ENCODE data around the gene DLD. TPM values are rescaled to one million over a fixed set of nuclear protein-coding genes. Genes with fewer than 3 reads are reported as not detected.
A peak's percentile ranks its signal among the peaks of the same experiment; 100 is the strongest.

Gene DLD
- total and polyA plus RNA-seq, 3 donors from 2014 or later: 50.2 to 63.7 (median 57.3) TPM

DNA sequence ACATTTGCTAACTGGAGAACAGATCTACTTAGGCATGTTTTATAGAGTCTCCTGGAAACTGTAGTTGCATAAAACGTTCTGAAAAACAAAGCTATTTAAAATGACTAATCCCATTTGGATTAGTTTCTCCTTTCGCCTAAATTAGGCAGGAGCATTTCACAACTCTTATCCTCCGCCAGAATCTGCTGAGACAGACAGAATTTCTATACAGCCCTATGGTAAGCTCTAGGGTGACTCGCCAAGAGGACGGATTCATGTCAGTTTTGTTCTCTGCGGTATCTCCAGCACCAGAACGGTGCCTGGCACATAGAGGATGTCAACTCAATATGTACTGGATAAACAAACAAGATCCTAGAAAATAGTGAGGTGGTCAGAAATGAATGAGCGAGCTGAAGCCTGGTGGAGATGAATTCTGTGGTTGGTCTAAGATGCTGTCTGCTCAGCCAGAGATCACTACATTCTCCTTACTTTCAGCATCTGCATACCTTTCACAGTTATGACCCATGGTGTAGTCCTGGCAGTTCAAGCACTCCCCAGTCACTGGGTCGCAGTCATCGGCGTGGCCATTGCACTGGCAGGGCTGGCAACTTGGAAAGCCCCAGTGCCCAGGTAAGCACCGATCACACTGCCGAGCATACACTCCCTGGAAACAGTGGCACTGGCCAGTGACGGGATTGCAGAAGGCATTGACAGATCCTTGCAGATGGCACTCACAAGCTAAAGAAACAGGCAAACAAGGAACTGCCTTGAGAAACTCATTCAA, 68.0 kb downstream of the DLD start:
- 79 to 85% methylated on average over 14 of the region's 14 CpGs for WGBS, 2 donors
- peak overlapping the region; percentile 60 to 81 for H3K27ac ChIP-seq
- H3K36me3 ChIP-seq (ENCODE audit: low read depth, missing control alignments): no peaks in the 10 kb centered on the region
- intact Hi-C loops (cut with DNase I; ENCODE audit: low total_unique reads): no loop called here
- no peak overlapping the region for H3K4me3 ChIP-seq
- TF ChIP-seq, protein P1, sequence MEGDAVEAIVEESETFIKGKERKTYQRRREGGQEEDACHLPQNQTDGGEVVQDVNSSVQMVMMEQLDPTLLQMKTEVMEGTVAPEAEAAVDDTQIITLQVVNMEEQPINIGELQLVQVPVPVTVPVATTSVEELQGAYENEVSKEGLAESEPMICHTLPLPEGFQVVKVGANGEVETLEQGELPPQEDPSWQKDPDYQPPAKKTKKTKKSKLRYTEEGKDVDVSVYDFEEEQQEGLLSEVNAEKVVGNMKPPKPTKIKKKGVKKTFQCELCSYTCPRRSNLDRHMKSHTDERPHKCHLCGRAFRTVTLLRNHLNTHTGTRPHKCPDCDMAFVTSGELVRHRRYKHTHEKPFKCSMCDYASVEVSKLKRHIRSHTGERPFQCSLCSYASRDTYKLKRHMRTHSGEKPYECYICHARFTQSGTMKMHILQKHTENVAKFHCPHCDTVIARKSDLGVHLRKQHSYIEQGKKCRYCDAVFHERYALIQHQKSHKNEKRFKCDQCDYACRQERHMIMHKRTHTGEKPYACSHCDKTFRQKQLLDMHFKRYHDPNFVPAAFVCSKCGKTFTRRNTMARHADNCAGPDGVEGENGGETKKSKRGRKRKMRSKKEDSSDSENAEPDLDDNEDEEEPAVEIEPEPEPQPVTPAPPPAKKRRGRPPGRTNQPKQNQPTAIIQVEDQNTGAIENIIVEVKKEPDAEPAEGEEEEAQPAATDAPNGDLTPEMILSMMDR (IDR thresholded peaks at IDR 0.05): no peak
- TF ChIP-seq POLR2A (IDR thresholded peaks at IDR 0.05): no peak
- H3K9me3 ChIP-seq: no peaks in the 10 kb centered on the region
- DNase-seq: no peak
- peaks cover 22% of the 10 kb centered on the region for H3K4me1 ChIP-seq
- H3K27me3 ChIP-seq: no peaks in the 10 kb centered on the region

- Histone ChIP-seq H3K4me1 (peaks cover 22% of the 10 kb centered on the region), H3K36me3 (ENCODE audit: low read depth, missing control alignments) (no peaks in the 10 kb centered on the region)
Observed at GRCh38 chr7:107959527-107959898, 68.5 kb downstream of the DLD start.

GRCh38 chr7:107960272-107960671, 69.3 kb downstream of the DLD start:
- Histone ChIP-seq H3K9me3 (no peaks in the 10 kb centered on the region), H3K27me3 (no peaks in the 10 kb centered on the region), H3K4me1 (peaks cover 22% of the 10 kb centered on the region), H3K36me3 (ENCODE audit: low read depth, missing control alignments) (no peaks in the 10 kb centered on the region), H3K4me3 (no peak overlapping the region), H3K27ac (peak overlapping the region in 1 of 2 donors; percentile 57)
- TF ChIP-seq, protein P1 (IDR thresholded peaks at IDR 0.05): no peak
- no peak for TF ChIP-seq POLR2A (IDR thresholded peaks at IDR 0.05)
- intact Hi-C loops (cut with DNase I; ENCODE audit: low total_unique reads): no loop called here
- WGBS, 2 donors: 84 to 87% methylated on average over 5 of the region's 5 CpGs
- no peak for DNase-seq

More at GRCh38 chr7:107959527-107959898, 68.5 kb downstream of the DLD start:
- TF ChIP-seq POLR2A (IDR thresholded peaks at IDR 0.05): no peak
- TF ChIP-seq, protein P1 (IDR thresholded peaks at IDR 0.05): no peak
- Histone ChIP-seq H3K27ac (no peak overlapping the region), H3K9me3 (no peaks in the 10 kb centered on the region), H3K27me3 (no peaks in the 10 kb centered on the region), H3K4me3 (no peak overlapping the region)
- WGBS, 2 donors: 56 to 83% methylated on average over 10 of the region's 10 CpGs
- intact Hi-C loops (cut with DNase I; ENCODE audit: low total_unique reads): no loop called here
- DNase-seq: no peak

DNA sequence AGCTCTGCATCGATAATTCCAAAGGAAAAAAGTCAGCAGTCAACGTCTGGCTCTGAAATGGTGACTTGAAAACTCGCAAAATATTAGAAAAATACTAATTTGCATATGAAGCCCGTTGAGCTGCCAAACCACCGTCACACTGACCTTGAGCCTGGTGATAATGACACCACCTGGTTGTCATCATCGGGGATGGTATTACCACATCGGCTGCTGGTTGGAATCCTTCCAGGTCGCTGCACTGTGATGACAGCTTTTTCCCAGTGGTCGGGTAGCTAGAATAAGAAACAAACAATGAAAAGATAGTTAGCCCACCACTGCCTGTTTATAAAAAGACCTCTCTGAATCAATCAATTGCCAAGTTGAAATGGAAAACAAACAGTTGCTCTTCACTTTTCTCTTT, 70.4 kb downstream of the DLD start:
- 52 to 53% methylated on average over 9 of the region's 9 CpGs for WGBS, 2 donors
- Histone ChIP-seq H3K4me3 (no peak overlapping the region), H3K36me3 (ENCODE audit: low read depth, missing control alignments) (no peaks in the 10 kb centered on the region), H3K9me3 (no peaks in the 10 kb centered on the region), H3K27me3 (no peaks in the 10 kb centered on the region), H3K4me1 (peaks cover 22% of the 10 kb centered on the region), H3K27ac (peak overlapping the region in 1 of 2 donors; percentile 57)
- TF ChIP-seq, protein P1 (IDR thresholded peaks at IDR 0.05): no peak
- TF ChIP-seq POLR2A (IDR thresholded peaks at IDR 0.05): no peak
- intact Hi-C loops (cut with DNase I; ENCODE audit: low total_unique reads): no loop called here
- no peak for DNase-seq

DNA sequence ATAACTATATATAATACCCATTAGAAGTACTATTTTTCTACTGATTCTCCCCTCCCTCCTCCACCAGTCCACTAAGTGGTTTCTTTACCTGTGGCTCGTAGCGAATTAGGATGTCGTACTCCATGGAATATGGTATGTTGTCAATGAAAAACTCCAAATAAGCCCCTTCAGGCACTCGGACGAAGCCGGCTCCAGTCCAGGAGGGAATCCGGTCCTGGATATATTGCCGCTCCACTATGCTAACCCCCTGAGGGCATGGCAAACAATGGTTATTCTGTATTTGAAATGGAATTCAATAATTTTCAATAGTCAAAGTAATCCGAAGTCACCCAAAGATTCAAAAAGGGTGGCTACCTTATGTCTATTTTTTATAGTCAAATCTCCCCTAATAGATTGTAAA, 71.8 kb downstream of the DLD start:
- no peaks in the 10 kb centered on the region for H3K27me3 ChIP-seq
- 91 to 94% methylated on average over 9 of the region's 9 CpGs for whole genome bisulfite sequencing, 2 donors
- no peaks in the 10 kb centered on the region for H3K9me3 ChIP-seq
- intact Hi-C loops (cut with DNase I; ENCODE audit: low total_unique reads): no loop called here
- TF ChIP-seq, protein P1 (IDR thresholded peaks at IDR 0.05): no peak
- no peak for TF ChIP-seq POLR2A (IDR thresholded peaks at IDR 0.05)
- H3K36me3 ChIP-seq (ENCODE audit: low read depth, missing control alignments): no peaks in the 10 kb centered on the region
- H3K4me3 ChIP-seq: no peak overlapping the region
- no peak for DNase-seq
- H3K4me1 ChIP-seq: peaks cover 12% of the 10 kb centered on the region
- H3K27ac ChIP-seq: no peak overlapping the region

All from testis (tissue), 3 donors.